Trophoblast cell (in vitro differentiated cells and primary cell): Measurements from ENCODE around the gene STAB1.
A peak's percentile ranks its signal among the peaks of the same experiment; 100 is the strongest.

ENCODE experiments used
- DNase-seq, 2 donors: peaks; one replicate each; pipeline ENCODE4 v3.0.0-alpha.2; 2016
- H2AFZ ChIP-seq: 2 replicates; pipeline ENCODE4 v1.6.1; 2013; ENCODE audit warnings: low read length, moderate library complexity, mild to moderate bottlenecking; ENCODE audit not compliant: insufficient read depth, poor library complexity
- H2AK5ac ChIP-seq: 2 replicates; pipeline ENCODE4 v1.6.1; 2013; ENCODE audit warnings: mild to moderate bottlenecking, low read length
- H2BK120ac ChIP-seq: 2 replicates; pipeline ENCODE4 v1.6.1; 2013; ENCODE audit warnings: low read length, mild to moderate bottlenecking, moderate library complexity; ENCODE audit not compliant: insufficient read depth, poor library complexity
- H2BK12ac ChIP-seq: 2 replicates; pipeline ENCODE4 v1.6.1; 2013; ENCODE audit warnings: mild to moderate bottlenecking, low read length, moderate library complexity
- H2BK5ac ChIP-seq: 2 replicates; pipeline ENCODE4 v1.6.1; 2013; ENCODE audit warnings: low read length, low read depth, moderate library complexity, mild to moderate bottlenecking; ENCODE audit not compliant: poor library complexity
- H3K14ac ChIP-seq: 2 replicates; pipeline ENCODE4 v1.6.1; 2013; ENCODE audit warnings: mild to moderate bottlenecking, low read length
- H3K18ac ChIP-seq: 2 replicates; pipeline ENCODE4 v1.6.1; 2013; ENCODE audit warnings: mild to moderate bottlenecking, low read length
- H3K23ac ChIP-seq: 2 replicates; pipeline ENCODE4 v1.6.1; 2013; ENCODE audit warnings: low read length
- H3K27ac ChIP-seq: 2 replicates; pipeline ENCODE4 v1.5.1; 2013; ENCODE audit warnings: low read depth, mild to moderate bottlenecking, inconsistent platforms, low read length, moderate library complexity
- H3K27me3 ChIP-seq: 2 replicates; pipeline ENCODE4 v1.6.1; 2013; ENCODE audit warnings: inconsistent platforms, mild to moderate bottlenecking, low read length, moderate library complexity; ENCODE audit not compliant: insufficient read depth
- H3K36me3 ChIP-seq, 2 experiments: 1 replicate in 1 of 2; 2 replicates in 1 of 2; pipeline ENCODE4 v1.6.1; 2013; ENCODE audit warnings: low read length in 2 of 2, mild to moderate bottlenecking in 2 of 2, moderate library complexity in 1 of 2; ENCODE audit not compliant: insufficient read depth in 2 of 2, control insufficient read depth in 1 of 2
- H3K4ac ChIP-seq: 2 replicates; pipeline ENCODE4 v1.6.1; 2013; ENCODE audit warnings: low read depth, mild to moderate bottlenecking, low read length, moderate library complexity
- H3K4me1 ChIP-seq, 2 experiments: 1 replicate in 1 of 2; 2 replicates in 1 of 2; pipeline ENCODE4 v1.6.1; 2013; ENCODE audit warnings: low read length in 2 of 2, mild to moderate bottlenecking in 2 of 2, moderate library complexity in 1 of 2; ENCODE audit not compliant: insufficient read depth in 2 of 2, control insufficient read depth in 1 of 2
- H3K4me2 ChIP-seq: 2 replicates; pipeline ENCODE4 v1.6.1; 2013; ENCODE audit warnings: inconsistent platforms, mild to moderate bottlenecking, low read length, moderate library complexity
- H3K4me3 ChIP-seq: 2 replicates; pipeline ENCODE4 v1.5.1; 2013; ENCODE audit warnings: mild to moderate bottlenecking, low read depth, low read length, inconsistent platforms
- H3K79me1 ChIP-seq: one replicate; pipeline ENCODE4 v1.6.1; 2013; ENCODE audit warnings: low read length
- H3K79me2 ChIP-seq: 2 replicates; pipeline ENCODE4 v1.6.1; 2013; ENCODE audit warnings: low read length, mild to moderate bottlenecking; ENCODE audit not compliant: control insufficient read depth, insufficient read depth, poor library complexity
- H3K9ac ChIP-seq: 2 replicates; pipeline ENCODE4 v1.6.1; 2013; ENCODE audit warnings: mild to moderate bottlenecking, low read length
- H3K9me3 ChIP-seq: 2 replicates; pipeline ENCODE4 v1.6.1; 2013; ENCODE audit warnings: low read depth, mild to moderate bottlenecking, control low read depth, inconsistent platforms, low read length; ENCODE audit not compliant: insufficient read depth
- H4K12ac ChIP-seq: 2 replicates; pipeline ENCODE4 v1.6.1; 2013; ENCODE audit warnings: low read depth, mild to moderate bottlenecking, low read length, moderate library complexity
- H4K8ac ChIP-seq: 2 replicates; pipeline ENCODE4 v1.6.1; 2013; ENCODE audit warnings: low read depth, mild to moderate bottlenecking, low read length, moderate library complexity
- H4K91ac ChIP-seq: one replicate; pipeline ENCODE4 v1.6.1; 2013; ENCODE audit warnings: low read depth, mild to moderate bottlenecking, low read length, moderate library complexity
- WGBS: extraction: QIAGEN DNeasy Blood & Tissue Kit; methylation state at CpG from one replicate; pipeline ENCODE4 v1.1.7; 2013; ENCODE audit warnings: missing lambda C conversion rate; ENCODE audit not compliant: insufficient read length, insufficient coverage; ENCODE audit errors: extremely low coverage; 5-methylcytosine and 5-hydroxymethylcytosine counted together

The STAB1 gene

GRCh38 chr3:52453496-52454249 lies 41.5 kb upstream of the STAB1 start, which contains the start of gene TNNC1:
TNNC1 (minus strand) TSS chr3:52454041; CDS start chr3:52454015, 26 bp downstream.
- H4K8ac ChIP-seq = peak within 1 kb of the TSS; percentile 92
- H3K9me3 ChIP-seq = no peaks in the 10 kb centered on the region
- H3K36me3 ChIP-seq = peaks cover 9 to 12% of the 10 kb centered on the region in 2 experiments
- no peak within 1 kb of the TSS for H3K4me2 ChIP-seq
- no peak within 1 kb of the TSS for H2BK5ac ChIP-seq
- peak within 1 kb of the TSS; percentile 48 for H2BK12ac ChIP-seq
- DNase-seq = peak in 1 of 2 donors; percentile 39
- H3K18ac ChIP-seq = no peak within 1 kb of the TSS
- peaks cover 9% of the 10 kb centered on the region for H3K79me1 ChIP-seq
- H2AK5ac ChIP-seq = peak within 1 kb of the TSS; percentile 71
- no peak within 1 kb of the TSS for H3K27ac ChIP-seq
- no CpG with 5 or more reads among the region's 16 CpGs for WGBS
- no peaks in the 10 kb centered on the region for H3K27me3 ChIP-seq
- H2AFZ ChIP-seq = peak within 1 kb of the TSS; percentile 2
- H3K9ac ChIP-seq = no peak within 1 kb of the TSS
- H3K4me3 ChIP-seq = peak within 1 kb of the TSS; percentile 9
- H3K23ac ChIP-seq = no peak within 1 kb of the TSS
- H3K79me2 ChIP-seq = peaks cover 12% of the 10 kb centered on the region
- no peak within 1 kb of the TSS for H4K12ac ChIP-seq
- peak within 1 kb of the TSS; percentile 89 for H4K91ac ChIP-seq
- peaks cover 38 to 44% of the 10 kb centered on the region in 2 experiments for H3K4me1 ChIP-seq
- H2BK120ac ChIP-seq = peak within 1 kb of the TSS; percentile 60
- no peak within 1 kb of the TSS for H3K4ac ChIP-seq
- H3K14ac ChIP-seq = no peak within 1 kb of the TSS

GRCh38 chr3:52454250-52454937 lies 40.7 kb upstream of the STAB1 start:
- no peak for DNase-seq
- peaks cover 38 to 44% of the 10 kb centered on the region in 2 experiments for H3K4me1 ChIP-seq
- no CpG with 5 or more reads among the region's 8 CpGs for WGBS
- peak overlapping the region; percentile 48 for H2BK12ac ChIP-seq
- H2BK120ac ChIP-seq = peak overlapping the region; percentile 60
- H3K14ac ChIP-seq = no peak overlapping the region
- H3K36me3 ChIP-seq = peaks cover 15 to 18% of the 10 kb centered on the region in 2 experiments
- H2BK5ac ChIP-seq = no peak overlapping the region
- no peak overlapping the region for H3K4ac ChIP-seq
- no peaks in the 10 kb centered on the region for H3K9me3 ChIP-seq
- no peak overlapping the region for H3K4me3 ChIP-seq
- H3K79me2 ChIP-seq = peaks cover 12% of the 10 kb centered on the region
- no peaks in the 10 kb centered on the region for H3K27me3 ChIP-seq
- no peak overlapping the region for H3K27ac ChIP-seq
- no peak overlapping the region for H2AFZ ChIP-seq
- H3K4me2 ChIP-seq = no peak overlapping the region
- no peak overlapping the region for H4K12ac ChIP-seq
- no peak overlapping the region for H3K23ac ChIP-seq
- peak overlapping the region; percentile 71 for H2AK5ac ChIP-seq
- peak overlapping the region; percentile 92 for H4K8ac ChIP-seq
- H3K18ac ChIP-seq = no peak overlapping the region
- peak overlapping the region; percentile 89 for H4K91ac ChIP-seq
- no peak overlapping the region for H3K9ac ChIP-seq
- peaks cover 9% of the 10 kb centered on the region for H3K79me1 ChIP-seq

GRCh38 chr3:52454938-52455282 lies 40.2 kb upstream of the STAB1 start:
- Histone ChIP-seq H4K8ac (peak overlapping the region; percentile 92), H2AK5ac (peak overlapping the region; percentile 71), H3K14ac (peak overlapping the region; percentile 72), H2BK5ac (peak overlapping the region; percentile 33), H2BK120ac (peak overlapping the region; percentile 60), H3K36me3 (peaks cover 15 to 18% of the 10 kb centered on the region in 2 experiments), H3K79me2 (peaks cover 12% of the 10 kb centered on the region), H4K12ac (peak overlapping the region; percentile 74), H3K4me2 (peak overlapping the region; percentile 55), H3K23ac (no peak overlapping the region), H3K9ac (no peak overlapping the region), H3K18ac (peak overlapping the region; percentile 91), H3K79me1 (peaks cover 9% of the 10 kb centered on the region), H3K4me3 (no peak overlapping the region), H3K4me1 (peaks cover 36 to 41% of the 10 kb centered on the region in 2 experiments), H3K27me3 (no peaks in the 10 kb centered on the region), H2AFZ (peak overlapping the region; percentile 85), H3K9me3 (no peaks in the 10 kb centered on the region), H2BK12ac (peak overlapping the region; percentile 48), H3K27ac (no peak overlapping the region), H3K4ac (peak overlapping the region; percentile 30), H4K91ac (peak overlapping the region; percentile 89)
- no CpG with 5 or more reads among the region's 11 CpGs for WGBS
- no peak for DNase-seq

GRCh38 chr3:52455283-52456168 lies 39.6 kb upstream of the STAB1 start, which contains the start of gene NISCH:
NISCH (plus strand) TSS chr3:52455604; CDS start chr3:52455642, 38 bp downstream.
- H3K23ac ChIP-seq = no peak within 1 kb of the TSS
- H3K14ac ChIP-seq = peak within 1 kb of the TSS; percentile 92
- no CpG with 5 or more reads among the region's 86 CpGs for WGBS
- peak within 1 kb of the TSS; percentile 91 for H3K9ac ChIP-seq
- H3K18ac ChIP-seq = peak within 1 kb of the TSS; percentile 92
- H3K27me3 ChIP-seq = no peaks in the 10 kb centered on the region
- peak within 1 kb of the TSS; percentile 90 for H3K4me2 ChIP-seq
- peak within 1 kb of the TSS; percentile 83 for H4K12ac ChIP-seq
- H2AFZ ChIP-seq = peak within 1 kb of the TSS; percentile 92
- peak within 1 kb of the TSS; percentile 90 for H4K91ac ChIP-seq
- H3K4me3 ChIP-seq = peak within 1 kb of the TSS; percentile 93
- peak; percentile 87 to 93 for DNase-seq
- H2BK120ac ChIP-seq = peak within 1 kb of the TSS; percentile 88
- H2AK5ac ChIP-seq = peak within 1 kb of the TSS; percentile 71
- peak within 1 kb of the TSS; percentile 96 for H4K8ac ChIP-seq
- H3K27ac ChIP-seq = peak within 1 kb of the TSS; percentile 35
- H2BK12ac ChIP-seq = peak within 1 kb of the TSS; percentile 48
- H3K4me1 ChIP-seq = peaks cover 30 to 35% of the 10 kb centered on the region in 2 experiments
- H3K79me2 ChIP-seq = peaks cover 12% of the 10 kb centered on the region
- H3K4ac ChIP-seq = peak within 1 kb of the TSS; percentile 89
- H3K9me3 ChIP-seq = no peaks in the 10 kb centered on the region
- peak within 1 kb of the TSS; percentile 78 for H2BK5ac ChIP-seq
- H3K36me3 ChIP-seq = peaks cover 19 to 23% of the 10 kb centered on the region in 2 experiments
- H3K79me1 ChIP-seq = peaks cover 9% of the 10 kb centered on the region
